Measurements from ENCODE around the gene RGS6. TPM values are rescaled to one million over a fixed set of nuclear protein-coding genes. Genes with fewer than 3 reads are reported as not detected.

RGS6 gene
- total RNA-seq, 1 experiment from 2014 or later, result not detected

- no peak for ATAC-seq
- BruUV-seq (replicated peaks), result no TSS peak
Observed at GRCh38 chr14:72523424-72524294, 591.4 kb downstream of the RGS6 start.

GRCh38 chr14:72524295-72524629 lies 592.0 kb downstream of the RGS6 start:
- POLR2A ChIA-PET (ENCODE audit: unreplicated experiment), result interaction anchor here (1.0 kb wide), 1 partner anchor 16 kb away, joined by 3 read pairs; no protein-coding TSS in a partner anchor
- TF ChIP-seq CTCF (conservative IDR thresholded peaks at IDR 0.05; ENCODE audit: low read depth, low read length) (no peak), EZH2 (IDR thresholded peaks at IDR 0.05; ENCODE audit: low read length, unreplicated experiment) (no peak), EZH2phosphoT487 (IDR thresholded peaks at IDR 0.05; ENCODE audit: borderline replicate concordance, low read length) (no peak)
- Histone ChIP-seq H3F3A (ENCODE audit: low read length, unreplicated experiment) (no peaks in the 10 kb centered on the region), H3K9me3 (ENCODE audit: low read length) (no peaks in the 10 kb centered on the region), H3K4me2 (ENCODE audit: low read length) (no peak overlapping the region), H3K4me3 (ENCODE audit: low read length) (no peak overlapping the region), H3K36me3 (ENCODE audit: low read depth, low read length) (no peaks in the 10 kb centered on the region), H3K9ac (ENCODE audit: low read length) (no peak overlapping the region), H4K20me1 (ENCODE audit: low read length) (no peaks in the 10 kb centered on the region), H3K9me2 (replicated peaks; ENCODE audit: low read length) (no peaks in the 10 kb centered on the region), H3K79me2 (ENCODE audit: low read length) (no peaks in the 10 kb centered on the region), H2AFZ (ENCODE audit: low read length) (no peak overlapping the region), H3K4me1 (ENCODE audit: insufficient read depth, low read length) (peaks cover 12% of the 10 kb centered on the region; the same call in 1 of the 2 replicates), H3K27ac (ENCODE audit: low read length) (no peak overlapping the region), H3K27me3 (ENCODE audit: low read length) (no peaks in the 10 kb centered on the region)
- no TSS peak for BruUV-seq (replicated peaks)
- CTCF ChIA-PET, result no interaction called here
- no peak for ATAC-seq
- intact Hi-C loops (cut with micrococcal nuclease), result no loop called here
- no peak for DNase-seq

More at GRCh38 chr14:72523424-72524294, 591.4 kb downstream of the RGS6 start:
- H3K79me2 ChIP-seq (ENCODE audit: low read length), result no peaks in the 10 kb centered on the region
- H3K27me3 ChIP-seq (ENCODE audit: low read length), result no peaks in the 10 kb centered on the region
- H3K9ac ChIP-seq (ENCODE audit: low read length), result no peak overlapping the region
- H4K20me1 ChIP-seq (ENCODE audit: low read length), result no peaks in the 10 kb centered on the region
- ChIA-PET POLR2A (ENCODE audit: unreplicated experiment) (interaction anchor here (1.0 kb wide), 1 partner anchor 17 kb away, joined by 3 read pairs; no protein-coding TSS in a partner anchor), CTCF (interaction anchor here (0.7 kb wide), 1 partner anchor 16 kb away, joined by 5 read pairs; no protein-coding TSS in a partner anchor)
- intact Hi-C loops (cut with micrococcal nuclease), result no loop called here
- H3K36me3 ChIP-seq (ENCODE audit: low read depth, low read length), result no peaks in the 10 kb centered on the region
- H3K27ac ChIP-seq (ENCODE audit: low read length), result no peak overlapping the region
- no peak overlapping the region for H3K4me2 ChIP-seq (ENCODE audit: low read length)
- no peaks in the 10 kb centered on the region for H3K9me3 ChIP-seq (ENCODE audit: low read length)
- no peak for DNase-seq
- no peak overlapping the region for H3K4me3 ChIP-seq (ENCODE audit: low read length)
- H2AFZ ChIP-seq (ENCODE audit: low read length), result no peak overlapping the region
- peaks cover 8% of the 10 kb centered on the region; the same call in 1 of the 2 replicates for H3K4me1 ChIP-seq (ENCODE audit: insufficient read depth, low read length)
- no peak for TF ChIP-seq EZH2 (IDR thresholded peaks at IDR 0.05; ENCODE audit: low read length, unreplicated experiment)
- TF ChIP-seq EZH2phosphoT487 (IDR thresholded peaks at IDR 0.05; ENCODE audit: borderline replicate concordance, low read length), result no peak
- TF ChIP-seq CTCF (conservative IDR thresholded peaks at IDR 0.05; ENCODE audit: low read depth, low read length), result no peak
- no peaks in the 10 kb centered on the region for H3K9me2 ChIP-seq (replicated peaks; ENCODE audit: low read length)
- H3F3A ChIP-seq (ENCODE audit: low read length, unreplicated experiment), result no peaks in the 10 kb centered on the region
